IgD-negative memory B cell (primary cell): ENCODE measurements around the gene ZP1. TPM values are rescaled to one million over a fixed set of nuclear protein-coding genes. Genes with fewer than 3 reads are reported as not detected.
"Not testable (repeated sequence)": the region's sequence is repeated elsewhere in the genome, so short reads cannot be mapped to it uniquely, and the experiment has no call there.

Source experiments
- H3K27ac Mint-ChIP-seq, 3 donors: one replicate each; pipeline ENCODE4 v1.8.0; 2020 to 2022; ENCODE audit warnings: mild to moderate bottlenecking in 3 of 3, mixed read lengths in 3 of 3, moderate library complexity in 1 of 3
- H3K27me3 Mint-ChIP-seq: one replicate; pipeline ENCODE4 v1.8.0; 2021; ENCODE audit warnings: mixed read lengths
- H3K36me3 Mint-ChIP-seq: one replicate; pipeline ENCODE4 v1.8.0; 2020; ENCODE audit warnings: mild to moderate bottlenecking, mixed read lengths
- H3K4me1 Mint-ChIP-seq, 3 donors: one replicate each; pipeline ENCODE4 v1.8.0; 2020 to 2022; ENCODE audit warnings: mixed read lengths in 3 of 3, mild to moderate bottlenecking in 1 of 3
- H3K4me3 Mint-ChIP-seq, 4 donors: one replicate each; pipeline ENCODE4 v1.8.0; 2020 to 2022; ENCODE audit warnings: mild to moderate bottlenecking in 4 of 4, mixed read lengths in 4 of 4, moderate library complexity in 3 of 4
- H3K9me3 Mint-ChIP-seq, 3 donors: one replicate each; pipeline ENCODE4 v1.8.0; 2020 to 2021; ENCODE audit warnings: mixed read lengths in 3 of 3, mild to moderate bottlenecking in 1 of 3
- polyA plus RNA-seq: library from polyadenylated mRNA; unstranded; fragments of 300-500 nt; fragmentation: Illumina TruSeq; gene quantifications from one replicate; pipeline ENCODE4 v1.2.3, GENCODE V29; 2021

ZP1 gene
- polyA plus RNA-seq, 1 donor from 2014 or later: not detected

GRCh38 chr11:60900673-60901404, 33.5 kb downstream of the ZP1 start:
- Mint-ChIP-seq H3K9me3 (no peaks in the 10 kb centered on the region), H3K27me3 (no peaks in the 10 kb centered on the region), H3K4me3 (peak overlapping the region in 1 of 4 donors; percentile 31), H3K36me3 (peaks cover 12% of the 10 kb centered on the region), H3K4me1 (peaks cover 14 to 26% (median 20%) of the 10 kb centered on the region in 3 donors), H3K27ac (no peak overlapping the region)

GRCh38 chr11:60902625-60903024, 35.3 kb downstream of the ZP1 start:
- H3K4me1 Mint-ChIP-seq: peaks cover 19 to 33% (median 29%) of the 10 kb centered on the region in 3 donors
- peaks cover 7% of the 10 kb centered on the region for H3K36me3 Mint-ChIP-seq
- H3K9me3 Mint-ChIP-seq: no peaks in the 10 kb centered on the region
- H3K27me3 Mint-ChIP-seq: no peaks in the 10 kb centered on the region
- peak overlapping the region in 1 of 3 donors; percentile 78 for H3K27ac Mint-ChIP-seq
- peak overlapping the region in 1 of 4 donors; percentile 66 for H3K4me3 Mint-ChIP-seq

- Mint-ChIP-seq H3K4me3 (peak overlapping the region; percentile 93 to 97 (median 94)), H3K9me3 (peaks cover 0 to 4% (median 0%) of the 10 kb centered on the region in 3 donors), H3K36me3 (no peaks in the 10 kb centered on the region), H3K4me1 (peaks cover 31 to 45% (median 43%) of the 10 kb centered on the region in 3 donors), H3K27me3 (peaks cover 2% of the 10 kb centered on the region), H3K27ac (peak overlapping the region in 2 of 3 donors; percentile 91 to 96)
Observed at GRCh38 chr11:60905047-60905446, 37.7 kb downstream of the ZP1 start.

- no peaks in the 10 kb centered on the region for H3K36me3 Mint-ChIP-seq
- peak overlapping the region; percentile 93 to 97 (median 94) for H3K4me3 Mint-ChIP-seq
- peaks cover 36 to 51% (median 49%) of the 10 kb centered on the region in 3 donors for H3K4me1 Mint-ChIP-seq
- H3K9me3 Mint-ChIP-seq: peaks cover 0 to 4% (median 0%) of the 10 kb centered on the region in 3 donors
- peaks cover 2% of the 10 kb centered on the region for H3K27me3 Mint-ChIP-seq
- peak overlapping the region in 2 of 3 donors; percentile 83 to 96 for H3K27ac Mint-ChIP-seq
Observed at GRCh38 chr11:60905551-60906113, 38.3 kb downstream of the ZP1 start.

GRCh38 chr11:60906132-60906972, 39.0 kb downstream of the ZP1 start, which contains the start of gene PRPF19:
PRPF19 (minus strand) TSS chr11:60906585; CDS start chr11:60906382, 203 bp downstream.
- Mint-ChIP-seq H3K27me3 (peaks cover 2% of the 10 kb centered on the region), H3K9me3 (peaks cover 0 to 4% (median 0%) of the 10 kb centered on the region in 3 donors), H3K4me1 (peaks cover 42 to 55% (median 55%) of the 10 kb centered on the region in 3 donors), H3K27ac (peak within 1 kb of the TSS; percentile 96 to 99 (median 97)), H3K36me3 (no peaks in the 10 kb centered on the region), H3K4me3 (peak within 1 kb of the TSS; percentile 93 to 97 (median 94))

GRCh38 chr11:60908803-60909202, 41.5 kb downstream of the ZP1 start:
- H3K36me3 Mint-ChIP-seq: no peaks in the 10 kb centered on the region
- H3K9me3 Mint-ChIP-seq: peaks cover 0 to 4% (median 0%) of the 10 kb centered on the region in 3 donors
- peak overlapping the region; percentile 63 to 96 (median 69) for H3K27ac Mint-ChIP-seq
- H3K4me3 Mint-ChIP-seq: peak overlapping the region in 1 of 4 donors; percentile 93
- H3K4me1 Mint-ChIP-seq: peaks cover 44 to 67% (median 58%) of the 10 kb centered on the region in 3 donors
- peaks cover 2% of the 10 kb centered on the region for H3K27me3 Mint-ChIP-seq

- not testable (repeated sequence) for H3K27me3 Mint-ChIP-seq, H3K9me3 Mint-ChIP-seq, H3K36me3 Mint-ChIP-seq
- Mint-ChIP-seq H3K4me3 (peak overlapping the region in 3 of 4 donors; percentile 63 to 93 (median 79)), H3K27ac (peak overlapping the region in 2 of 3 donors; percentile 56 to 88), H3K4me1 (peaks cover 37 to 59% (median 54%) of the 10 kb centered on the region in 3 donors)
Observed at GRCh38 chr11:60909680-60910280, 42.4 kb downstream of the ZP1 start.

- H3K36me3 Mint-ChIP-seq: no peaks in the 10 kb centered on the region
- peaks cover 2% of the 10 kb centered on the region for H3K27me3 Mint-ChIP-seq
- peak overlapping the region in 3 of 4 donors; percentile 40 to 93 (median 79) for H3K4me3 Mint-ChIP-seq
- peaks cover 0 to 4% (median 0%) of the 10 kb centered on the region in 3 donors for H3K9me3 Mint-ChIP-seq
- H3K4me1 Mint-ChIP-seq: peaks cover 34 to 58% (median 55%) of the 10 kb centered on the region in 3 donors
- peak overlapping the region in 2 of 3 donors; percentile 56 to 88 for H3K27ac Mint-ChIP-seq
Observed at GRCh38 chr11:60910281-60910687, 42.9 kb downstream of the ZP1 start.

GRCh38 chr11:60910711-60911380, 43.5 kb downstream of the ZP1 start:
- Mint-ChIP-seq H3K36me3 (no peaks in the 10 kb centered on the region), H3K4me3 (peak overlapping the region in 3 of 4 donors; percentile 50 to 93 (median 61)), H3K27ac (peak overlapping the region in 2 of 3 donors; percentile 56 to 88), H3K27me3 (peaks cover 2% of the 10 kb centered on the region), H3K4me1 (peaks cover 33 to 60% (median 58%) of the 10 kb centered on the region in 3 donors), H3K9me3 (peaks cover 0 to 4% (median 0%) of the 10 kb centered on the region in 3 donors)

- Mint-ChIP-seq H3K27me3 (peaks cover 2% of the 10 kb centered on the region), H3K27ac (peak overlapping the region in 2 of 3 donors; percentile 62 to 84), H3K4me1 (peaks cover 38 to 65% (median 52%) of the 10 kb centered on the region in 3 donors), H3K9me3 (peaks cover 0 to 4% (median 0%) of the 10 kb centered on the region in 3 donors), H3K36me3 (no peaks in the 10 kb centered on the region), H3K4me3 (peak overlapping the region in 2 of 4 donors; percentile 5 to 56)
Observed at GRCh38 chr11:60912223-60912850, 45.0 kb downstream of the ZP1 start.

- no peaks in the 10 kb centered on the region for H3K36me3 Mint-ChIP-seq
- H3K9me3 Mint-ChIP-seq: peaks cover 0 to 4% (median 0%) of the 10 kb centered on the region in 3 donors
- peak overlapping the region; percentile 95 to 99 (median 97) for H3K27ac Mint-ChIP-seq
- peaks cover 2% of the 10 kb centered on the region for H3K27me3 Mint-ChIP-seq
- H3K4me3 Mint-ChIP-seq: peak overlapping the region in 3 of 4 donors; percentile 14 to 100 (median 99)
- peaks cover 36 to 65% (median 48%) of the 10 kb centered on the region in 3 donors for H3K4me1 Mint-ChIP-seq
Observed at GRCh38 chr11:60912851-60913528, 45.6 kb downstream of the ZP1 start.

GRCh38 chr11:60913793-60914632, 46.7 kb downstream of the ZP1 start, which contains the start of gene TMEM109:
TMEM109 (plus strand) TSS chr11:60914158; CDS start chr11:60919694, 5,536 bp downstream.
- H3K27ac Mint-ChIP-seq: peak within 1 kb of the TSS; percentile 95 to 99 (median 97)
- peak within 1 kb of the TSS; percentile 96 to 100 (median 99) for H3K4me3 Mint-ChIP-seq
- H3K9me3 Mint-ChIP-seq: peaks cover 0 to 4% (median 0%) of the 10 kb centered on the region in 3 donors
- H3K36me3 Mint-ChIP-seq: no peaks in the 10 kb centered on the region
- H3K4me1 Mint-ChIP-seq: peaks cover 30 to 61% (median 39%) of the 10 kb centered on the region in 3 donors
- peaks cover 2% of the 10 kb centered on the region for H3K27me3 Mint-ChIP-seq
